Uterus (tissue), 2 donors: ENCODE results near the gene CHCHD4.
"Not testable (repeated sequence)": the region's sequence is repeated elsewhere in the genome, so short reads cannot be mapped to it uniquely, and the experiment has no call there.

Experiments used
- CTCF ChIP-seq, 4 experiments: fragments of 200-600 bp in 2 of 4; fragments of 450-650 bp in 2 of 4; sonication (generic) in 2 of 4; IDR thresholded peaks; one replicate each; pipeline ENCODE4 v1.5.1; 2016 to 2019; ENCODE audit warnings: antibody characterized with exemption in 4 of 4, mild to moderate bottlenecking in 2 of 4, moderate library complexity in 1 of 4
- POLR2A ChIP-seq, 2 donors: fragments of 450-650 bp; IDR thresholded peaks; one replicate each; pipeline ENCODE4 v1.6.1; 2016; ENCODE audit warnings: antibody characterized with exemption in 2 of 2, mild to moderate bottlenecking in 1 of 2, moderate library complexity in 1 of 2

GRCh38 chr3:14087461-14087860, 37.2 kb downstream of the CHCHD4 start:
- not testable (repeated sequence) for TF ChIP-seq CTCF, POLR2A (IDR thresholded peaks at IDR 0.05)
